HCT116 (cell line): Measurements from ENCODE around the gene RBM47. TPM values are rescaled to one million over a fixed set of nuclear protein-coding genes. Genes with fewer than 3 reads are reported as not detected.
"Not testable (repeated sequence)": the region's sequence is repeated elsewhere in the genome, so short reads cannot be mapped to it uniquely, and the experiment has no call there.

Experiments
- ATAC-seq: fragments of 200-7000 bp; cut with Tn5 transposase; 2 replicates; pipeline ENCODE4 v1.9.1; 2020; ENCODE audit warnings: mild to moderate bottlenecking, moderate library complexity
- BruUV-seq: library from RNA; stranded (reverse); fragments of 400-500 nt; replicated peaks from 2 replicates; lab custom pipeline; 2021; lab: Mats Ljungman, UMichigan
- CTCF ChIA-PET: fragments of 300-600 bp; sonication (Branson Sonifier 250); formaldehyde crosslinking; loops from one replicate; lab custom pipeline; 2021; ENCODE audit warnings: antibody characterized with exemption; lab: Charles Lee
- POLR2A ChIA-PET: fragments of 300-600, 350-600 bp; sonication (Branson Sonifier 250); formaldehyde crosslinking; loops from one replicate; lab custom pipeline; 2021; ENCODE audit warnings: antibody characterized with exemption; lab: Charles Lee
- RAD21 ChIA-PET, 2 experiments: fragments of 300-600 bp; sonication (Branson Sonifier 250); formaldehyde crosslinking; loops; one replicate each; lab custom pipeline; 2023; ENCODE audit warnings: low total read pairs in 2 of 2; ENCODE audit not compliant: uncharacterized antibody in 2 of 2, unreplicated experiment in 2 of 2, low non-redundant PET in 1 of 2; lab: Charles Lee
- DNase-seq: peaks from one replicate; pipeline ENCODE4 v3.0.0-alpha.2; 2010; ENCODE audit warnings: low read depth, low spot score
- H2AFZ ChIP-seq: fragments of 200-600 bp; shearing (Covaris generic), sonication (generic); 2 replicates; pipeline ENCODE4 v1.6.1; 2017; ENCODE audit warnings: low read depth, mixed run types, mixed read lengths, antibody characterized with exemption, low read length; ENCODE audit not compliant: poor library complexity, severe bottlenecking
- H3K27ac ChIP-seq: 2 replicates; pipeline ENCODE4 v1.5.1; 2012; ENCODE audit warnings: low read depth, low read length
- H3K27me3 ChIP-seq: fragments of 200-600 bp; sonication (generic); 2 replicates; pipeline ENCODE4 v1.6.1; 2016; ENCODE audit warnings: mixed run types, low read length, mixed read lengths; ENCODE audit not compliant: insufficient read depth
- H3K36me3 ChIP-seq, 2 experiments: fragments of 200-500 bp in 1 of 2; fragments of 200-600 bp in 1 of 2; sonication (Bioruptor generic) in 1 of 2; sonication (generic) in 1 of 2; 2 replicates each; pipeline versions ENCODE4 v1.5.1 to v1.6.1; 2014 to 2016; ENCODE audit warnings: low read length in 2 of 2, inconsistent platforms in 1 of 2, mixed read lengths in 1 of 2, mixed run types in 1 of 2; ENCODE audit not compliant: insufficient read depth in 2 of 2, control insufficient read depth in 1 of 2
- H3K4me1 ChIP-seq, 2 experiments: fragments of 200-600 bp in 1 of 2; sonication (generic) in 1 of 2; 2 replicates each; pipeline versions ENCODE4 v1.5.1 to v1.6.1; 2012 to 2017; ENCODE audit warnings: low read length in 2 of 2, inconsistent platforms in 1 of 2, mild to moderate bottlenecking in 1 of 2, mixed read lengths in 1 of 2, mixed run types in 1 of 2, moderate library complexity in 1 of 2; ENCODE audit not compliant: insufficient read depth in 2 of 2, control insufficient read depth in 1 of 2
- H3K4me2 ChIP-seq: fragments of 200-600 bp; sonication (generic); 2 replicates; pipeline ENCODE4 v1.6.1; 2017; ENCODE audit warnings: mixed run types, low read length, mixed read lengths
- H3K4me3 ChIP-seq, 2 experiments: fragments of 200-600 bp in 1 of 2; sonication (generic) in 1 of 2; replicated peaks in 1 of 2; 2 replicates each; pipeline ENCODE4 v1.5.1; 2011 to 2016; ENCODE audit warnings: low read length in 2 of 2, control low read depth in 1 of 2, low read depth in 1 of 2, mild to moderate bottlenecking in 1 of 2, mixed read lengths in 1 of 2, mixed run types in 1 of 2
- H3K79me2 ChIP-seq: fragments of 200-600 bp; sonication (generic); 2 replicates; pipeline ENCODE4 v1.6.1; 2017; ENCODE audit warnings: mild to moderate bottlenecking, mixed run types, low read length, moderate library complexity, mixed read lengths; ENCODE audit not compliant: insufficient read depth
- H3K9ac ChIP-seq: fragments of 200-600 bp; sonication (generic); 2 replicates; pipeline ENCODE4 v1.6.1; 2016; ENCODE audit warnings: low read length, mixed read lengths
- H3K9me2 ChIP-seq: fragments of 200-600 bp; sonication (generic), shearing (Covaris generic); 2 replicates; pipeline ENCODE4 v1.6.1; 2017; ENCODE audit warnings: mixed run types, mild to moderate bottlenecking, moderate library complexity; ENCODE audit not compliant: insufficient read depth
- H3K9me3 ChIP-seq, 2 experiments: fragments of 200-500 bp in 1 of 2; fragments of 200-600 bp in 1 of 2; sonication (Bioruptor generic) in 1 of 2; sonication (generic) in 1 of 2; 2 replicates each; pipeline ENCODE4 v1.6.1; 2014 to 2017; ENCODE audit warnings: low read length in 2 of 2, mixed read lengths in 2 of 2, inconsistent platforms in 1 of 2, low read depth in 1 of 2, mild to moderate bottlenecking in 1 of 2, mixed run types in 1 of 2, moderate library complexity in 1 of 2; ENCODE audit not compliant: control insufficient read depth in 1 of 2, insufficient read depth in 1 of 2
- H4K20me1 ChIP-seq: fragments of 200-600 bp; sonication (generic), shearing (Covaris generic); 2 replicates; pipeline ENCODE4 v1.6.1; 2017; ENCODE audit warnings: mixed run types, mild to moderate bottlenecking, moderate library complexity; ENCODE audit not compliant: insufficient read depth
- CEBPB ChIP-seq: IDR thresholded peaks from 2 replicates; pipeline ENCODE4 v1.6.1; 2012; ENCODE audit warnings: low read depth
- EZH2phosphoT487 ChIP-seq: fragments of 200-600 bp; IDR thresholded peaks from 2 replicates; pipeline ENCODE4 v1.6.1; 2018; ENCODE audit warnings: antibody characterized with exemption, borderline replicate concordance
- JUND ChIP-seq: IDR thresholded peaks from 2 replicates; pipeline ENCODE4 v1.6.1; 2012
- POLR2A ChIP-seq: IDR thresholded peaks from 2 replicates; pipeline ENCODE4 v1.7.0; 2011; ENCODE audit warnings: borderline replicate concordance; ENCODE audit not compliant: insufficient read depth, insufficient read length; ENCODE audit errors: extremely low read depth
- TCF7L2 ChIP-seq: IDR thresholded peaks from 2 replicates; pipeline ENCODE4 v1.7.0; 2011; ENCODE audit warnings: borderline replicate concordance, inconsistent platforms; ENCODE audit not compliant: insufficient read depth, insufficient read length; ENCODE audit errors: extremely low read depth
- intact Hi-C: fragments of 100-400 bp; cut with micrococcal nuclease; formaldehyde crosslinking; loops from 2 replicates; pipeline ENCODE4 v1.10.0; 2022
- total RNA-seq: library from RNA; stranded (reverse); gene quantifications from one replicate; pipeline ENCODE4 v1.2.1, GENCODE V29; 2021; ENCODE audit not compliant: unreplicated experiment
- TF ChIP-seq, protein P1 (sequence below): IDR thresholded peaks from 2 replicates; pipeline ENCODE4 v1.6.1; 2012

The RBM47 gene
- total RNA-seq, 1 experiment from 2014 or later, result 22.2 TPM

DNA sequence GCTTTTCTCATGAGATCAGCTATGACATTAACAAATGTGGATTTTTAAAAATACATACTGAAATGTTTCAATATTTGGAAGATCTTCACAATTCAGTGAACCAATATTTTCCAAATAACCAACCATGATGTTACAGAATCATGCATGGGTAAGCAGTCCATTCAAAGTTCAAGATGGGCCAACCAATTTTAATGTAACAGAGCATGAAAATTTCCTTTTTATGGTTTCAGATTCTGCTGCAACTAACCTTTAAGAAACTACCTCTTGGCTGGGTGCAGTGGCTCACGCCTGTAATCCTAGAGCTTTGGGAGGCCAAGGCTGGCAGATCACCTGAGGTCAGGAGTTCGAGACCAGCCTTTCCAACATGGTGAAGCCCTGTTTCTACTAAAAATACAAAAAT lies 107.7 kb downstream of the RBM47 start:
- Histone ChIP-seq H3K4me1 (peaks cover 16 to 20% of the 10 kb centered on the region in 2 experiments), H3K27ac (no peak overlapping the region), H3K9ac (no peak overlapping the region), H3K27me3 (no peaks in the 10 kb centered on the region), H2AFZ (no peak overlapping the region), H3K9me3 (no peaks in the 10 kb centered on the region), H4K20me1 (no peaks in the 10 kb centered on the region), H3K4me3 (no peak overlapping the region), H3K4me2 (no peak overlapping the region), H3K79me2 (no peaks in the 10 kb centered on the region), H3K9me2 (no peaks in the 10 kb centered on the region), H3K36me3 (no peaks in the 10 kb centered on the region)
- no peak for ATAC-seq
- ChIA-PET POLR2A (no interaction called here), CTCF (no interaction called here), RAD21 (no interaction called here)
- TF ChIP-seq EZH2phosphoT487 (no peak), POLR2A (no peak), TCF7L2 (no peak), CEBPB (no peak)
- TF ChIP-seq, protein P1, sequence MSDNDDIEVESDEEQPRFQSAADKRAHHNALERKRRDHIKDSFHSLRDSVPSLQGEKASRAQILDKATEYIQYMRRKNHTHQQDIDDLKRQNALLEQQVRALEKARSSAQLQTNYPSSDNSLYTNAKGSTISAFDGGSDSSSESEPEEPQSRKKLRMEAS, result no peak
- intact Hi-C loops, result no loop called here
- no TSS peak for BruUV-seq
- no peak for DNase-seq

DNA sequence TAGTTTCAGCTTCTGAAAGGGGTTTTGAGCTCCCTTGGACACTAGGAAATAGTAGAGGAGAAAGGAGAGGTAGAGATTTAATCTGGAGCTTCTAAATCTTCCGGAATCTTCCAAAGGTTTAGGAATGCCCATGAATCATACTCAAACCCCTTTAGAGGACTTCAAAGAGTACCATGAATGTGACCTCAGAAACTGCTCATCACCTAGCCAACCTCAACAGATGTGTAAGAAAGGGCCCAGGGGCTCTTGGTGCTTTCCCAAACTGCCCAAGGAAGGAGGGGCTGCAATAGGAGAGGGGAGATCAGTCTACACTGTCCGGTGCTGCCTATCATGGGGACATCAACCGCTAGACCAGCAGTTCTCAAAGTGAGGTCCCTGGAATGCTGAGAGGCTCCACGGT lies 109.1 kb downstream of the RBM47 start:
- Histone ChIP-seq H4K20me1 (no peaks in the 10 kb centered on the region), H3K79me2 (no peaks in the 10 kb centered on the region), H3K27me3 (no peaks in the 10 kb centered on the region), H3K4me1 (peaks cover 7 to 18% of the 10 kb centered on the region in 2 experiments; a peak in 3 of 4 replicates), H3K9me2 (no peaks in the 10 kb centered on the region), H2AFZ (no peak overlapping the region), H3K36me3 (no peaks in the 10 kb centered on the region), H3K4me3 (no peak overlapping the region), H3K9ac (no peak overlapping the region), H3K4me2 (no peak overlapping the region), H3K27ac (no peak overlapping the region), H3K9me3 (no peaks in the 10 kb centered on the region)
- no TSS peak for BruUV-seq
- RAD21 ChIA-PET, result interaction anchor here in 1 of 2 experiments (0.6 kb wide), 1 partner anchor 16 kb away, joined by 6 read pairs; no protein-coding TSS in a partner anchor
- intact Hi-C loops, result no loop called here
- no peak for ATAC-seq
- CTCF ChIA-PET, result no interaction called here
- POLR2A ChIA-PET, result no interaction called here
- no peak for TF ChIP-seq JUND
- DNase-seq, result no peak

DNA sequence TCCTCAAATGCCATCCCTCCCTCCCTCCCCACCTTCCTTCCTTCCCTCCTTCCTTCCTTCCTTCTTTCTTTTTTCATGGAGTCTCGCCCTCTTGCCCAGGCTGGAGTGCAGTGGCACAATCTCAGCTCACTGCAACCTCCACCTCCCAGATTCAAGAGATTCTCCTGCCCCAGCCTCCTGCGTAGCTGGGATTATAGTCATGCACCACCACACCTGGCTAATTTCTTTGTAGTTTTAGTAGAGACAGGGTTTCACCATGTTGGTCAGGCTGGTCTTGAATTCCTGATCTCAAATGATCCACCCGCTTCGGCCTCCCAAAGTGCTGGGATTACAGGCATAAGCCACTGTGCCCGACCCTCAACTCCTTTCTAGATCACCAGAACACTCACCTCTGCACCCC lies 112.6 kb downstream of the RBM47 start:
- H3K36me3 ChIP-seq, H4K20me1 ChIP-seq, H3K9me2 ChIP-seq, DNase-seq, H3K9me3 ChIP-seq, H3K79me2 ChIP-seq, H2AFZ ChIP-seq, H3K9ac ChIP-seq, BruUV-seq, ATAC-seq, H3K27me3 ChIP-seq, CTCF ChIA-PET, H3K4me2 ChIP-seq, RAD21 ChIA-PET, POLR2A ChIA-PET, H3K4me3 ChIP-seq, H3K27ac ChIP-seq: not testable (repeated sequence)
- intact Hi-C loops, result loop anchor here (10.0 kb wide), 1 partner anchor 462 kb away; the partner anchor contains the start of gene N4BP2
- H3K4me1 ChIP-seq, result peaks cover 13 to 32% of the 10 kb centered on the region in 2 experiments
